Mesendoderm (in vitro differentiated cells): ENCODE data around the gene MEN1.

ENCODE experiments used
- DNase-seq: peaks from one replicate; pipeline ENCODE4 v3.0.0; 2013
- H2AK5ac ChIP-seq: 2 replicates; pipeline ENCODE4 v1.6.1; 2013; ENCODE audit warnings: low read length, inconsistent platforms
- H2BK120ac ChIP-seq: 2 replicates; pipeline ENCODE4 v1.6.1; 2013; ENCODE audit warnings: low read depth, mild to moderate bottlenecking, low read length, moderate library complexity, mixed read lengths
- H2BK15ac ChIP-seq: replicated peaks from 2 replicates; pipeline ENCODE4 v1.6.1; 2013; ENCODE audit warnings: low read depth, mild to moderate bottlenecking, moderate library complexity
- H2BK5ac ChIP-seq: 2 replicates; pipeline ENCODE4 v1.6.1; 2013; ENCODE audit warnings: low read length, inconsistent platforms
- H3K18ac ChIP-seq: 2 replicates; pipeline ENCODE4 v1.6.1; 2013; ENCODE audit warnings: mild to moderate bottlenecking, low read length, mixed read lengths
- H3K23ac ChIP-seq: one replicate; pipeline ENCODE4 v1.6.1; 2013; ENCODE audit warnings: low read length
- H3K27ac ChIP-seq: 2 replicates; pipeline ENCODE4 v1.5.1; 2013; ENCODE audit warnings: low read depth, mild to moderate bottlenecking, inconsistent platforms, low read length, moderate library complexity
- H3K27me3 ChIP-seq: 2 replicates; pipeline ENCODE4 v1.6.1; 2013; ENCODE audit warnings: low read length, control low read depth, mild to moderate bottlenecking, inconsistent platforms; ENCODE audit not compliant: insufficient read depth, poor library complexity
- H3K36me3 ChIP-seq: 2 replicates; pipeline ENCODE4 v1.6.1; 2013; ENCODE audit warnings: low read length, inconsistent platforms; ENCODE audit not compliant: control insufficient read depth, insufficient read depth
- H3K4ac ChIP-seq: one replicate; pipeline ENCODE4 v1.6.1; 2013; ENCODE audit warnings: low read depth, mild to moderate bottlenecking, low read length, moderate library complexity
- H3K4me1 ChIP-seq: 2 replicates; pipeline ENCODE4 v1.6.1; 2013; ENCODE audit warnings: low read depth, low read length, inconsistent platforms; ENCODE audit not compliant: control insufficient read depth
- H3K4me2 ChIP-seq: 2 replicates; pipeline ENCODE4 v1.6.1; 2013; ENCODE audit warnings: low read length
- H3K4me3 ChIP-seq: 2 replicates; pipeline ENCODE4 v1.5.1; 2013; ENCODE audit warnings: mild to moderate bottlenecking, low read length
- H3K56ac ChIP-seq: one replicate; pipeline ENCODE4 v1.6.1; 2013; ENCODE audit warnings: low read length
- H3K79me1 ChIP-seq: 2 replicates; pipeline ENCODE4 v1.6.1; 2013; ENCODE audit warnings: low read length, inconsistent platforms
- H3K79me2 ChIP-seq: 2 replicates; pipeline ENCODE4 v1.6.1; 2013; ENCODE audit warnings: mild to moderate bottlenecking, low read length; ENCODE audit not compliant: control insufficient read depth, insufficient read depth
- H3K9ac ChIP-seq: 2 replicates; pipeline ENCODE4 v1.6.1; 2013; ENCODE audit warnings: low read length, inconsistent platforms
- H4K5ac ChIP-seq: one replicate; pipeline ENCODE4 v1.6.1; 2013; ENCODE audit warnings: low read length
- H4K8ac ChIP-seq: one replicate; pipeline ENCODE4 v1.6.1; 2013; ENCODE audit warnings: low read depth, mild to moderate bottlenecking, control low read depth, low read length, moderate library complexity
- WGBS: extraction: QIAGEN DNeasy Blood & Tissue Kit; methylation state at CpG from one replicate; pipeline ENCODE4 v1.1.7; 2013; ENCODE audit warnings: low lambda C conversion rate, missing lambda C conversion rate; ENCODE audit not compliant: insufficient coverage; ENCODE audit errors: extremely low coverage; 5-methylcytosine and 5-hydroxymethylcytosine counted together

Gene MEN1

GRCh38 chr11:64834031-64834722 lies 23.8 kb upstream of the MEN1 start:
- Histone ChIP-seq H3K79me2 (no peaks in the 10 kb centered on the region), H3K27me3 (no peaks in the 10 kb centered on the region), H3K79me1 (no peaks in the 10 kb centered on the region), H3K56ac (no peak overlapping the region), H3K4me2 (no peak overlapping the region), H3K36me3 (peaks cover 2% of the 10 kb centered on the region), H2BK120ac (no peak overlapping the region), H3K4me3 (no peak overlapping the region), H2AK5ac (no peak overlapping the region), H3K27ac (no peak overlapping the region), H3K18ac (no peak overlapping the region), H3K23ac (no peak overlapping the region), H2BK15ac (no peak overlapping the region), H4K8ac (no peak overlapping the region), H4K5ac (no peak overlapping the region), H2BK5ac (no peak overlapping the region), H3K9ac (no peak overlapping the region), H3K4me1 (no peaks in the 10 kb centered on the region), H3K4ac (no peak overlapping the region)
- no peak for DNase-seq
- WGBS: no CpG with 5 or more reads among the region's 25 CpGs

- WGBS: no CpG with 5 or more reads among the region's 10 CpGs
- Histone ChIP-seq H3K23ac (no peak overlapping the region), H4K5ac (no peak overlapping the region)
Measured at GRCh38 chr11:64833509-64833908, 23.2 kb upstream of the MEN1 start.

GRCh38 chr11:64833198-64833502 lies 22.8 kb upstream of the MEN1 start:
- no peak for DNase-seq
- H3K56ac ChIP-seq: no peak overlapping the region
- no peak overlapping the region for H2BK120ac ChIP-seq
- no peak overlapping the region for H3K4ac ChIP-seq
- H3K18ac ChIP-seq: no peak overlapping the region
- no peaks in the 10 kb centered on the region for H3K79me2 ChIP-seq
- no peaks in the 10 kb centered on the region for H3K27me3 ChIP-seq
- H3K27ac ChIP-seq: no peak overlapping the region
- no peak overlapping the region for H3K4me3 ChIP-seq
- H3K9ac ChIP-seq: no peak overlapping the region
- H2AK5ac ChIP-seq: no peak overlapping the region
- WGBS: no CpG with 5 or more reads among the region's 12 CpGs
- no peak overlapping the region for H4K8ac ChIP-seq
- H3K4me1 ChIP-seq: no peaks in the 10 kb centered on the region
- H3K79me1 ChIP-seq: no peaks in the 10 kb centered on the region
- H3K4me2 ChIP-seq: no peak overlapping the region
- H2BK5ac ChIP-seq: no peak overlapping the region
- H2BK15ac ChIP-seq: no peak overlapping the region
- H4K5ac ChIP-seq: no peak overlapping the region
- peaks cover 2% of the 10 kb centered on the region for H3K36me3 ChIP-seq
- H3K23ac ChIP-seq: no peak overlapping the region

More at GRCh38 chr11:64833509-64833908, 23.2 kb upstream of the MEN1 start:
- no peak overlapping the region for H4K8ac ChIP-seq
- H3K27ac ChIP-seq: no peak overlapping the region
- no peak overlapping the region for H3K4me2 ChIP-seq
- H3K4ac ChIP-seq: no peak overlapping the region
- no peak overlapping the region for H2BK5ac ChIP-seq
- H3K79me2 ChIP-seq: no peaks in the 10 kb centered on the region
- H2AK5ac ChIP-seq: no peak overlapping the region
- H3K9ac ChIP-seq: no peak overlapping the region
- H3K56ac ChIP-seq: no peak overlapping the region
- H3K4me1 ChIP-seq: no peaks in the 10 kb centered on the region
- DNase-seq: no peak
- peaks cover 2% of the 10 kb centered on the region for H3K36me3 ChIP-seq
- no peak overlapping the region for H3K4me3 ChIP-seq
- H3K27me3 ChIP-seq: no peaks in the 10 kb centered on the region
- H2BK120ac ChIP-seq: no peak overlapping the region
- H3K79me1 ChIP-seq: no peaks in the 10 kb centered on the region
- H2BK15ac ChIP-seq: no peak overlapping the region
- no peak overlapping the region for H3K18ac ChIP-seq

- no peak overlapping the region for H2AK5ac ChIP-seq
- H3K79me1 ChIP-seq: no peaks in the 10 kb centered on the region
- no peak overlapping the region for H2BK15ac ChIP-seq
- H3K4me2 ChIP-seq: no peak overlapping the region
- WGBS: no CpG with 5 or more reads among the region's 21 CpGs
- H3K27ac ChIP-seq: no peak overlapping the region
- no peaks in the 10 kb centered on the region for H3K27me3 ChIP-seq
- H3K9ac ChIP-seq: no peak overlapping the region
- H3K23ac ChIP-seq: no peak overlapping the region
- H2BK120ac ChIP-seq: no peak overlapping the region
- H3K79me2 ChIP-seq: no peaks in the 10 kb centered on the region
- H3K4me1 ChIP-seq: no peaks in the 10 kb centered on the region
- no peak overlapping the region for H3K56ac ChIP-seq
- H4K5ac ChIP-seq: no peak overlapping the region
- no peak for DNase-seq
- no peak overlapping the region for H3K4me3 ChIP-seq
- no peak overlapping the region for H4K8ac ChIP-seq
- H2BK5ac ChIP-seq: no peak overlapping the region
- H3K18ac ChIP-seq: no peak overlapping the region
- no peak overlapping the region for H3K4ac ChIP-seq
- peaks cover 2% of the 10 kb centered on the region for H3K36me3 ChIP-seq
Measured at GRCh38 chr11:64832467-64833197, 22.3 kb upstream of the MEN1 start.

- no peak overlapping the region for H3K56ac ChIP-seq
- H2BK5ac ChIP-seq: no peak overlapping the region
- H2AK5ac ChIP-seq: no peak overlapping the region
- no peak overlapping the region for H2BK120ac ChIP-seq
- H3K27ac ChIP-seq: no peak overlapping the region
- H2BK15ac ChIP-seq: no peak overlapping the region
- no peaks in the 10 kb centered on the region for H3K79me1 ChIP-seq
- no peak overlapping the region for H4K5ac ChIP-seq
- H3K4ac ChIP-seq: no peak overlapping the region
- H3K4me1 ChIP-seq: no peaks in the 10 kb centered on the region
- no peaks in the 10 kb centered on the region for H3K79me2 ChIP-seq
- H4K8ac ChIP-seq: no peak overlapping the region
- no CpG with 5 or more reads among the region's 24 CpGs for WGBS
- no peak for DNase-seq
- no peak overlapping the region for H3K9ac ChIP-seq
- no peak overlapping the region for H3K4me3 ChIP-seq
- no peak overlapping the region for H3K23ac ChIP-seq
- H3K18ac ChIP-seq: no peak overlapping the region
- peaks cover 2% of the 10 kb centered on the region for H3K36me3 ChIP-seq
- H3K4me2 ChIP-seq: no peak overlapping the region
- no peaks in the 10 kb centered on the region for H3K27me3 ChIP-seq
Measured at GRCh38 chr11:64831411-64831891, 21.1 kb upstream of the MEN1 start.
